ENCODE results near the gene SMAD3. TPM values are rescaled to one million over a fixed set of nuclear protein-coding genes. Genes with fewer than 3 reads are reported as not detected.

Gene SMAD3
- total RNA-seq, 1 donor from 2014 or later: 25.7 TPM

GRCh38 chr15:67098768-67099282 lies 33.4 kb downstream of the SMAD3 start:
- peak in 1 of 2 donors; percentile 38 for ATAC-seq
- intact Hi-C loops (cut with DNase I): no loop called here

GRCh38 chr15:67100124-67100791 lies 34.9 kb downstream of the SMAD3 start:
- peaks cover 65% of the 10 kb centered on the region for H3K4me1 ChIP-seq
- no peaks in the 10 kb centered on the region for H3K36me3 ChIP-seq
- ATAC-seq (no peak), DNase-seq (no peak)
- no peaks in the 10 kb centered on the region for H3K9me3 ChIP-seq
- intact Hi-C loops (cut with DNase I): no loop called here
- no peak for TF ChIP-seq CTCF (IDR thresholded peaks at IDR 0.05)
- H3K27ac ChIP-seq: no peak overlapping the region
- no peaks in the 10 kb centered on the region for H3K27me3 ChIP-seq (ENCODE audit: low read depth)
- no peak overlapping the region for H3K4me3 ChIP-seq

More at GRCh38 chr15:67098768-67099282, 33.4 kb downstream of the SMAD3 start:
- H3K36me3 ChIP-seq: peaks cover 6% of the 10 kb centered on the region
- H3K9me3 ChIP-seq: no peaks in the 10 kb centered on the region
- no peak for TF ChIP-seq CTCF (IDR thresholded peaks at IDR 0.05)
- H3K27me3 ChIP-seq (ENCODE audit: low read depth): no peaks in the 10 kb centered on the region
- no peak for DNase-seq
- H3K4me3 ChIP-seq: no peak overlapping the region
- H3K27ac ChIP-seq: peak overlapping the region; percentile 53
- peaks cover 51% of the 10 kb centered on the region for H3K4me1 ChIP-seq

GRCh38 chr15:67100801-67101581 lies 35.6 kb downstream of the SMAD3 start:
- no peak for TF ChIP-seq CTCF (IDR thresholded peaks at IDR 0.05)
- no peak overlapping the region for H3K4me3 ChIP-seq
- H3K9me3 ChIP-seq: no peaks in the 10 kb centered on the region
- H3K27ac ChIP-seq: no peak overlapping the region
- H3K36me3 ChIP-seq: no peaks in the 10 kb centered on the region
- no peak for DNase-seq
- H3K27me3 ChIP-seq (ENCODE audit: low read depth): no peaks in the 10 kb centered on the region
- ATAC-seq: no peak
- H3K4me1 ChIP-seq: peaks cover 73% of the 10 kb centered on the region
- intact Hi-C loops (cut with DNase I): no loop called here

GRCh38 chr15:67101911-67102598 lies 36.7 kb downstream of the SMAD3 start:
- DNase-seq: no peak
- H3K4me3 ChIP-seq: no peak overlapping the region
- H3K27ac ChIP-seq: peak overlapping the region; percentile 19
- no peaks in the 10 kb centered on the region for H3K9me3 ChIP-seq
- peak; percentile 3 to 6 for ATAC-seq
- H3K27me3 ChIP-seq (ENCODE audit: low read depth): no peaks in the 10 kb centered on the region
- H3K4me1 ChIP-seq: peaks cover 82% of the 10 kb centered on the region
- no peaks in the 10 kb centered on the region for H3K36me3 ChIP-seq
- intact Hi-C loops (cut with DNase I): no loop called here
- TF ChIP-seq CTCF (IDR thresholded peaks at IDR 0.05): no peak

GRCh38 chr15:67102599-67102929 lies 37.2 kb downstream of the SMAD3 start:
- no peaks in the 10 kb centered on the region for H3K9me3 ChIP-seq
- DNase-seq (no peak), ATAC-seq (no peak)
- no peak for TF ChIP-seq CTCF (IDR thresholded peaks at IDR 0.05)
- H3K36me3 ChIP-seq: no peaks in the 10 kb centered on the region
- intact Hi-C loops (cut with DNase I): no loop called here
- no peak overlapping the region for H3K27ac ChIP-seq
- peaks cover 82% of the 10 kb centered on the region for H3K4me1 ChIP-seq
- no peaks in the 10 kb centered on the region for H3K27me3 ChIP-seq (ENCODE audit: low read depth)
- no peak overlapping the region for H3K4me3 ChIP-seq

Data from lower lobe of right lung (tissue), 2 donors.